Measurements from ENCODE around the gene HOXB7.

HOXB7 gene

DNA sequence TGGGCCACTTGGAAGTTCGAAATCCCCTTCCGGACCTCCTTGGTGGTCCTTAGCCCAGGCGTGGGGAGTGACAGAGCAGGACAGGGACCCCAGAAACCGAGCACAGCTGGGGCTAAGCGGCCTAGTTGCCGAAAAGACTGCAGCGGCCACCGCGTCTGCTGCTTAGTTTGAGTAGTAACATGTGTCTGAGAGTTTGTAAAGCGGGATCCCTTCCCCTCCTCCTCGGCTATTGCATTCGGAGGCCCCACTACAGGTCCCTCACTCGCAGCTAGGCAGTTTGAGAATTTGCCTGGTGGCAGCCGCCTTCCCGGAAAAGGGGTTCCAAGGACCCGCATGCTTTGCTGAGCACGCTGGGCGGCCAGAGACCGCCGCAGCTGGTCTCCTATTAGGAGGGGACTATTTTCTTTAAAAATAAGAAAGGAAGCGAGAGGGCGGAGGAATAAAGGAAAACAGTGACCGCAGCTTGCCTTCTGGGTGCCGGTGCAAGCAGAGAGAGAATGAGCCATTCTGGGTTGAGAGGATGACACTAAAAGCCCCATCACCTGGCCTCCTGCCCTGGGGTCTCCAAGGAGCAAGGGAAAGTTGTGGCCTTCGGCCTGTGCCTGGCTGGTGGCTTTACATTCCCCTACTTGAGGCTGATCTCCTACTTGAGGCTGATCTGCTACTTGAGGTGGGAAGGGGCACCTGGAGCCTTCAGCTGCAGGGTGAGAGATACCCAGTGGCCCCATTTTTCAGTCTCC is 16.1 kb downstream of the HOXB7 start:
- no peak for DNase-seq (ENCODE audit: low spot score)

DNA sequence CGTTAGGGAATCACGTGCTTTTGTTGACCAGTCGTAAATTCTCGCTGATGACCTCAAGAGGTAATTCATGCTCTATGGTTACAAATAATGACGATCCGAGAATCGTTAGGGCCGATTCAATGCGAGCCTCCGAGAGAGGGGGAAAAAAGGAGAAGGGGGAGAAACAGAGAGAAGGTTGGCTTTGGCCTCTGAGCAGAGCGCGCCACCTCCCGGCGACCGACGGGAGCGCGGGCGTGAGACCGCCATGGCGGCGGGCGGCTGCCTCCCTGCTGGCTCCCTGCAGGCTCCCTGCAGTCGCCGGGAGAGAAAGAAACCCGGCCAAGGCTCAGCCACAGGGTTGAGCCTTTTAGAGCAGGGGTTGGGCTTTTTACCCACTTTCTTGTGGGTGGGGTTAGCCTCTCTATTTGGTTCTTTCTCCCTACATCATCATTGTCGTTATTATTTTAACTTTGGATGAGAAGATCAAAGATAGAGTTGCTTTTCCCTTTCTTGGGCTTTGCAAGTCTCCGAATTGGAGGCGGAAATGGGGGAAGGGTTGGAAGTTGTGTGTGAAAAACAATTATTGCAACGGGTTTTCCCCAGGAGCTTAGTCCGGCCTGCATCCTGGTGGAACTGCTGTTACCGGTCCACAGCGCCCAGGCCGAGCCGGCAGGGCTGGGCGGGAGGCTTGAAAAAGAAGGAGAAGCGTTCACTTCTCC is 16.8 kb downstream of the HOXB7 start:
- peak; percentile 80 for DNase-seq (ENCODE audit: low spot score)

GRCh38 chr17:48593126-48593829 is 17.5 kb downstream of the HOXB7 start, which contains the start of gene HOXB5:
TSS of gene HOXB5 (minus strand) at chr17:48593779. CDS start at chr17:48593682, 97 bp downstream.
- DNase-seq (ENCODE audit: low spot score), result no peak

DNA sequence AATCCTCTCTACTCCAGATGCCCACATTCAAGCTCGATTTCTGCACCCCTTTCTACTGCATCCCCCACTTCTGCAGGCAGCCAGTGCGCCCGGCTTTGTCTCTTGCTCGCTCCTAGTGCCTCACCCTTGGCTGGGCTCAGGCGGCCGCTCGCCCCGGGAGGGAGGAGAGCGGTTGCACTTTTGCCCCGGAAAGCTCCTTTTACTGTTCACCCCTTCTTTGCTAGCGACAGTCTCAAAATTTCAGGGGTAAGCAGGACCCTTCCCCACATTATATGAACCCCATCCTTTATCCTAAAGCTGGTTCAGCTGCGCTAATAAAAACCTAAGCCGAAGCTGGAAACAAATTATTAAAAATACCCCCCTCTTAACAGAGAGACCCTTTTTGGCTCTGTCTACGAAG is 18.2 kb downstream of the HOXB7 start:
- DNase-seq (ENCODE audit: low spot score), result no peak

GRCh38 chr17:48592057-48592514 is 18.7 kb downstream of the HOXB7 start:
- DNase-seq (ENCODE audit: low spot score), result no peak

DNA sequence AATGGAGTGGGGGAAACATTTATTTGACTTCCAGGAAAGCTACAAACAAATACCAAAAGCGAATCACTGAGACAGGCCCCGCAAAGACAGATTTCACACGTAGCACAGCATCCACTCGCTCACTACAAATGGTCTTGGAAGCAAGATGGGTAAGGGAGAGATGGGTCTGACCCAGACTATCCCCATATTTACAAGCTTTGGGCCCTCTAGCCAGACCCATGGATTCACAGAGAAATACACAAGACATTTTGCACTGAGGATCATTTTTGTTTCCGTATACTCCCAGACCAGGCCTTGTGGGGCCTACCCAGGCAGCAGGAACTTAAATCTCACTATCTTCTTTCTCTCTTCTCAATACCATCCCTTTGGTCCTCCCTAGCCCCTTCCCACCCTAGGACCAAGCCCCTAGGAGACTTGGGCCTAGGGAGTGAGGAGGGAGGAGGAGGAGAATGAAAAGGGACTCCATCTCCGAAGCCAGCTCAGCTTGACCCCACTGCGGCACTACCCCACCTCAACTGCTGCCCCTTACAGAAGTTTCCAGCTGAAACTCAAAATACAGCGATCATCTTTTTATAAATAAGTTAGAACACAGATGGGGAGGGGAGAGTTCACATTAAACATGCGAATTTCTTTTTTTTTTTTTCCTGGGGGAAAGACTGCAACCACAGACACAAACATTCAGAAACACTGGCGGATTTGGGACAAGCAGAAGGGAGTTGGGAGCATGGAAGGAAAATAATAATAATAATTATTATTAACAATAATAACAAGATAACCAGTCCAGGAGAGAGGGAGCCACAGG is 19.4 kb downstream of the HOXB7 start:
- no peak for DNase-seq (ENCODE audit: low spot score)

DNA sequence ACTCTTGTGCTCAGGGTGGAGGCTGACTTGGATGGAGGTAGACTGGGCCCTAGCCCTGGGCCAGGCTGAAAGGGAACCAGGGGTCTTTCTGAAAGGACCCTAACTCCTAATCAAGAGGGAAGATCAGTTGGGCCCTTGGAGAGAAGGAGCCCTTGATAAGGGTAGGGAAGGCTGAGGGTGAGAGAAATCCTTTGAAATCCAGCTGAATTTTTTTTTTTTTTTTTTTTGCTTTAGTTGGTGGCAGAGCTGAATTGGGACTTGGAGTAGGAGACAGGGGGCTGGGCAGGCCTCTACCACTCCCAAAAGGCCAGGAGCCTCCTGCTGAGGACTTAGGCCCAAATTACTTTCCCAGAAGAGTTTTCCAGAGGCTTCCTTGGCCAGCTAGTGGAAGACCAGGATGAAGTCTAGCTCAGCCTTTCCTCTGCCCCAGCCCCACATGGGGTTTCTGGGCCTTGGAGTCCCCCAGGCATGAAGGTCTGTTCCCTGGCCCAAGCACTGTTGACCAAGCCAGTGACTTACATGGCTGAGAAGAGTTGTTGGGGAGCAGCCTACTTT is 20.1 kb downstream of the HOXB7 start:
- no peak for DNase-seq (ENCODE audit: low spot score)

- no peak for DNase-seq (ENCODE audit: low spot score)
These were observed 20.8 kb downstream of the HOXB7 start, which contains the start of gene HOXB3 for GRCh38 chr17:48589831-48590606. TSS of gene HOXB3 (minus strand) at chr17:48590241. CDS start at chr17:48552474, 37,767 bp downstream.

- DNase-seq (ENCODE audit: low spot score), result no peak
These were observed 21.6 kb downstream of the HOXB7 start for GRCh38 chr17:48589060-48589830.

GRCh38 chr17:48588528-48588927 is 22.3 kb downstream of the HOXB7 start:
- no peak for DNase-seq (ENCODE audit: low spot score)

DNA sequence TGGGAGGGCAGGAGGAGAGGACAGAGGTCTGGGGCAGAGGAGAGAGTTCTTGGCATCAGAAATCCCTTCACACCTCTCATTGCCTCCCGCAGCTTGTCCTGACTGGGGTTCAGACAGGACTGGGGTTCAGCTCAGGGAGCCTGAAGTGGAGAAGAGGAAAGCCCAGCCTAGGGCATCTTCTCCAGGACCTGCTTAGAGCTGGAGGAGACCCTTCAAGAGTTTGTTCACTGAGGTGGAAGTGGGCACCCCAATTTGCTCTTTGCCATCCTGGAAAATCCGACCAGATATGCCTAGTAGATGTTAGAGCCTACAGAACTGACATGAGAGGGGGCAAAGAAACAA is 22.8 kb downstream of the HOXB7 start:
- no peak for DNase-seq (ENCODE audit: low spot score)

DNA sequence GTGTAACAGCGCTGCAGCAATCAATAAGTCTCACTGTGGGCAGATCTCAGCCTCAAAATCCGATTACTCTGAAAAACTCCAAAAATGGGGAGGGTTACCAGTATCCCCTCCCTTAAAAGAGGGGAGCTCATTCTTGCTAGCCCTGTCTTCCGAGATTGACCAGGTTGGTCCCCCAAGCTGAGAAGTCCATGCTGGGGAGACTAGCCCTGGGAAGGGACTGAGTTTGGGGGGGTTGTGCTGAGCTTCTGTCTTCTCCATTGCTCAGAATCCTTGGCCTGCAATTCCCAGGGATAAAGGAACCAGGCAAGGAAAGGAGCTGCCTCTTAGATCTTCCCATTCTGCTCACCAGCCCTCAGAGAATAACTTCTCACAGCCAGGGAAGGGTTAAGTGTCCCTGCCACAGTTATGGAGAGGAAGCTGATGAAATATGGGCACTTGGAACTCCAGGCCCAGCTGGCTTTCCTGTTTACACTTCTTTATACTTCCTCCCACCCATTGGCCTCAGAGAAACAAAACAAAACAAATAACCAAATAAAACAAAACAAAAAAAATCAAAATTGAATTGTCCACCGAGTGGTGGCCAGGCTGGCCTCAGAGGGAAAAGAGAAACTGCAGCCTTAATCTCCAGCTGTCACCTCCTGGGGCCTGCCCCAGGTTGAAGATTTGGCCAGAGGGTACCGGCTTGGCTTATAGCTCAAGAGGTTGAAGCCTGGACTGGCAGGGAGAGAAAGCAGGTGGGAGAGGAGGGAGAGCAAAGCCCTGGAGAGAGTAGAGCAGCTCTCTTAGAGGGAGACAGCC is 23.3 kb downstream of the HOXB7 start:
- no peak for DNase-seq (ENCODE audit: low spot score)

GRCh38 chr17:48586355-48587258 is 24.2 kb downstream of the HOXB7 start:
- DNase-seq (ENCODE audit: low spot score), result no peak

DNA sequence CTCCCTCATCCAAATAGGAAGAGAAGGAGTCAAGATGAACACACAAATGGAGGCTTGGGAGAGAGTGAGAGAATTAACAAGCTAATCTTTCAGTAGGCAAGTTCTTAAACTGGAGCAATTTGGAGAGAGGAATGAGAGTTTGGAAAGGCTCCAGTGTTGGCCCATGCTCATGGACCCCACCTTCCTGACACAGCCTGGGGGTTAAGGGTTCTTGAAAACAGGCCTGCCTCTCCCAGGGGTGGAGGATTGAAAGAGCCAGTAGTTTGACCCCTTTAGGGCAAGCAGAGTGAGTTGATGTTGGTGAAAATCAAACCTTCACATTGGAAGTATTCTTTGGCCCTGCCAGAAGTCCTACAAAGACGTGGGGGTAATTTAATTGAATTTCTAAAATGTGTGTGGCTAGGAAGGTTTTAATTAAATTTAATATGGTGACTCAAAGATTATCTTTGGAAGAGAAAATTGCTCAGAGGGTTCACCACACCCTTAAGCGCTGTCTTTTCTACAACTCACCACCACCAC is 26.5 kb downstream of the HOXB7 start:
- DNase-seq (ENCODE audit: low spot score), result no peak

DNA sequence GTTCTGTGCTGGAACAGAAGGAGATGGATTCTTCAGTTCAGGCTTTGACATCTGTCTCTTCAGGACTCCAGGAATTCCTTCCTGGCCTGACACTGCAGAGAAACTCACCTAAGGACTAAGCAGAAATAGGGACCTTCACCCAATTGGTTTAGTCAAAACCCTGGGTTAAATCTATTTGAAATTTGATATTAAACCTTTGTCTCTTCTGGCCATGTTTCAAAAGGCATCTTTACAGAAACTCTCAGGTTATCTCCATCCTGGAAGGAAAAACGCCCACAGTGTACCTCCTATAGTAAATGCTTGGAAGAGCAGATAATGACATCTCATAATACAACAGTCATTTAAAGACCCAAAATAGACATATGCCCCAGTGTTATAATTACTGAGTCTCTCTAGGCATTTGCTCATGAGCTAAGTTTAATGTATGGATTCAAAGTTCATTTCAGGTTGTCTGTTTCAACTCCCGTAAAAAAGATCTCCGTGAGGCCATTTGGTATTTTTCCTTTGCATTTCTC is 27.1 kb downstream of the HOXB7 start:
- no peak for DNase-seq (ENCODE audit: low spot score)

DNA sequence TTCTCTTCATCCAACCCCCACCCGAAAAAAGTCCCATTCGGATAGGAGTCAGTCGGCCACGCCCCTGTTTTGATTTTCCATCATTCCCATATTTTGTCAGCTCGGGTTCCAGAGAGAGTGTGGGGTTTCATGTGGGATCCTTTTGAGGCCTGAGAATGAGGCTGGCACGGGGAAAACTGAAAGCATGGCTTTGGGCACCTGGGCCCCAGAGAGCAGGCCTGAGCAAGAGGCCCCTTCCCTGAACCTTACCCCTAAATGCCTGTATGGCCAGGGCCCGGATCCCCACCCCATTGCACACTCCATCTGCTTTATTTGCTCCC is 28.1 kb downstream of the HOXB7 start:
- no peak for DNase-seq (ENCODE audit: low spot score)

DNA sequence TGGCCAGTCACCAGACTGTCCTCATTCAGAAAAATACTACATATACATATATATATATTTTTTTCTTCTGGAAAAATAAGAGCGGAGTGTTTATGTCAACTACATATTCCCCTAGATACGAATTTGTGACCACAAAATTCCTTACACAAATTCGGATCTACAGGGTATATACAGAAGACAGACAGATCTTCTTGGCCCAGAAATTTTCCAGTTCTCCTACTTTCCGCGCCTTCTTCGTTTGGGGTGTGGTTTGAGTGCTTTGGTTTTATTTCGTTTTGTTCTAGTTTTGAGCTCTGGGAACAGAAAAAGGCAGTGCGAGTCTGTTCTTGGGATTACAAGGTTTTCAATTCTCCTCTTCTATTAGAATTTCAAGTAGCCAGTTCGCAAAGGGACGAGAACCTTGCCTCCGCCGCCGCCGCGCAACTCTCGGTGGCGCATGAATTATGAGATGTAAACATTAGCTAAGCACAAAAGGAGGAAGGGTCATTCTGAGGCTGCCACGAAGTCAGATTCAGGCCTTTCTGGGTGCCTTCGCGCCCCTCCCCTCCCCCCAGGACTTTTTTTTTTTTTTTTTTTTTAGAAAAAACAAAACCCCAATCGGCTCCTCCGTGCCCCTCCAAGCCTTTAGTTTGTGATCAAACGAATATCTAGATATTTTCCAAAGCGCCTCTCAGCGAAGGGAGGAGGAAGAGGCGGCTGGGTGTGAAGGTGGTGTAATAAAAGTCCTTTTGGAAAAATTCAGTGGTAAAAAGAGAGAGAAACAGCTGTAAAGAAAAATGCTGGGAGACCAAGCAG is 30.9 kb downstream of the HOXB7 start:
- DNase-seq (ENCODE audit: low spot score), result no peak
